HepG2 (cell line): Measurements from ENCODE around the gene SYCE3.

Experiments
- CHD2 ChIP-seq: IDR thresholded peaks from 2 replicates; pipeline ENCODE4 v1.6.1; 2011; ENCODE audit warnings: low read depth, low read length, improper control_type of control experiment
- EZH2 ChIP-seq: conservative IDR thresholded peaks from 2 replicates; pipeline ENCODE4 v1.6.1; 2012; ENCODE audit warnings: mild to moderate bottlenecking, low read depth, low read length, moderate library complexity
- KLF6 ChIP-seq: IDR thresholded peaks from 2 replicates; pipeline ENCODE4 v1.8.0; 2016; ENCODE audit warnings: missing biosample characterization, missing genetic modification reagents
- RAD21 ChIP-seq: fragments of 450-650 bp; formaldehyde crosslinking; IDR thresholded peaks from 2 replicates; pipeline ENCODE4 v1.5.0; 2020; ENCODE audit warnings: mild to moderate bottlenecking
- RFXAP ChIP-seq: sonication (generic); formaldehyde crosslinking; IDR thresholded peaks from 2 replicates; pipeline ENCODE4 v1.4.0; 2020; ENCODE audit warnings: missing genetic modification reagents, borderline replicate concordance
- SETDB1 ChIP-seq: sonication (generic); formaldehyde crosslinking; IDR thresholded peaks from 2 replicates; pipeline ENCODE4 v1.5.1; 2020; ENCODE audit warnings: missing genetic modification reagents, mild to moderate bottlenecking, borderline replicate concordance
- SIX1 ChIP-seq: sonication (generic); formaldehyde crosslinking; IDR thresholded peaks from 2 replicates; pipeline ENCODE4 v1.4.0; 2020; ENCODE audit warnings: missing genetic modification reagents, borderline replicate concordance
- SP1 ChIP-seq, 2 experiments: fragments of 450-650 bp in 1 of 2; sonication (generic) in 1 of 2; formaldehyde crosslinking in 1 of 2; IDR thresholded peaks; 2 replicates each; pipeline versions ENCODE4 v1.4.0 to v1.6.1; 2016 to 2020; ENCODE audit warnings: missing genetic modification reagents in 1 of 2
- ZNF225 ChIP-seq: sonication (generic); formaldehyde crosslinking; IDR thresholded peaks from 2 replicates; pipeline ENCODE4 v1.4.0; 2020; ENCODE audit warnings: mild to moderate bottlenecking, missing genetic modification reagents
- ZNF232 ChIP-seq: sonication (generic); formaldehyde crosslinking; IDR thresholded peaks from 2 replicates; pipeline ENCODE4 v1.4.0; 2020; ENCODE audit warnings: missing genetic modification reagents, borderline replicate concordance
- ZNF264 ChIP-seq: sonication (generic); formaldehyde crosslinking; IDR thresholded peaks from 2 replicates; pipeline ENCODE4 v1.4.0; 2020; ENCODE audit warnings: missing genetic modification reagents
- ZNF362 ChIP-seq: sonication (generic); formaldehyde crosslinking; IDR thresholded peaks from 2 replicates; pipeline ENCODE4 v1.4.0; 2020; ENCODE audit warnings: missing genetic modification reagents, mild to moderate bottlenecking, borderline replicate concordance

DNA sequence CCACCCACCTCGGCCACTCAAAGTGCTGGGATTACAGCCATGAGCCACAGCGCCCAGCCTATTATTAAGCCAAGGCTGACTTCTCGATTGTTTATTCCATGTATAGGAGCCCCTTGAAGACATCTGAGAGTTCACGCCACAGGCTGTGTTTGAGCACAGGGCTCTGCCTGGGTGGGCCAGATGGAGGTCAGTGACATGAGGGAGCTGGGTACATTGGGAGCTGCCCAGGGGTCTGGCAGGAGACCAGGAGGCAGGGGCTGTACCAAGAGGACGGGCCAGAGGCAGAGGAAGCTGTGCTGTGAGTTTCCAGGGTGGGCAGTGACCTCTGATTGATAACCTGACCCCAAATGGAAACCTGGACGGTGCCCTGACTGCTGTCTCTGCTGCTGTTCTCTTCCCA, 60.6 kb downstream of the SYCE3 start:
- TF ChIP-seq ZNF264: no peak
- TF ChIP-seq RFXAP (CRISPR knock-in tag): no peak
- TF ChIP-seq ZNF225 (CRISPR knock-in tag): no peak
- TF ChIP-seq SP1 (IDR thresholded peaks at IDR 0.05): no peak
- TF ChIP-seq SP1 (CRISPR knock-in tag; IDR thresholded peaks at IDR 0.05): no peak
- TF ChIP-seq CHD2: no peak
- TF ChIP-seq RAD21: no peak
- no peak for TF ChIP-seq SETDB1 (CRISPR knock-in tag)
- no peak for TF ChIP-seq ZNF232
- no peak for TF ChIP-seq SIX1 (CRISPR knock-in tag)
- TF ChIP-seq EZH2: no peak
- no peak for TF ChIP-seq KLF6
- no peak for TF ChIP-seq ZNF362 (CRISPR knock-in tag)
